ENCODE measurements around the gene ZNF521.

DNA sequence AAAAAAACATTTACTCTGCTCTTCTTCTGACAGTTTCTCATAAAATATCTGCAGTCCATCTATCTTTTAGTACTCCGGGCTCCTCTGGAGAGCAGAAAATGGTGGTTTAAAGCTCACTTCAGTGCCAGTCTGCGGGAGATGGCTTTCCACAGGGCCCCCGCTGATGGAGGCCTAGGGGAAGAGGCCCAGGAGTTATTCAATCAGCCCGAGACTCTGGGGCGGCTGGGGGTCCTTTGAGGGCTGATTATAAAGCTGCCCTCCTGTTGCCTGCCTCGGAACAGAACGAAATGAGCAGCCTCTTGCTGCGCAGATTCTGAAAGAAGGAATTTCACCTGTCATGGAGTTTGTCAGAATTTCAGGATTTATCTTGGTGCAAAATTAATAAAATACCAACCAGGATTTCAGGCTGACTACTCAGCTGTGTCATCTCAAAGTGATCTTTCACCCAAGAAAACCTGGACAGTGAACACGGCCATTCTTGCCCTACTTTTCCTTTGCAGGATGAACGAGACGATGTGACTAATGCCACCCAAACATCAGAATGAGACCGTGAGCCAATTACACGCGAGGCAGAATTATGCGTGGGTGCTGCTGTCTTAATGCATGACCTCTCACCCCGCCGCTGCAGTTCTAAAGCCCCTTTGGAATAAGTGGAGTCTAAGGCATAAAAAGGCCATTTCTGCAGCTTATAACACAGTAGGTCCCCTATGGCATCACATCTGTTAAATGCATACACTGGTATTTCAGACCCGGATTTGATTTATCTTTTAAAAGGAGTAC lies 273.8 kb downstream of the ZNF521 start:
- TF ChIP-seq POLR2AphosphoS5 (IDR thresholded peaks at IDR 0.05) (no peak), POLR2A (IDR thresholded peaks at IDR 0.05) (no peak)
- TF ChIP-seq, protein P1, sequence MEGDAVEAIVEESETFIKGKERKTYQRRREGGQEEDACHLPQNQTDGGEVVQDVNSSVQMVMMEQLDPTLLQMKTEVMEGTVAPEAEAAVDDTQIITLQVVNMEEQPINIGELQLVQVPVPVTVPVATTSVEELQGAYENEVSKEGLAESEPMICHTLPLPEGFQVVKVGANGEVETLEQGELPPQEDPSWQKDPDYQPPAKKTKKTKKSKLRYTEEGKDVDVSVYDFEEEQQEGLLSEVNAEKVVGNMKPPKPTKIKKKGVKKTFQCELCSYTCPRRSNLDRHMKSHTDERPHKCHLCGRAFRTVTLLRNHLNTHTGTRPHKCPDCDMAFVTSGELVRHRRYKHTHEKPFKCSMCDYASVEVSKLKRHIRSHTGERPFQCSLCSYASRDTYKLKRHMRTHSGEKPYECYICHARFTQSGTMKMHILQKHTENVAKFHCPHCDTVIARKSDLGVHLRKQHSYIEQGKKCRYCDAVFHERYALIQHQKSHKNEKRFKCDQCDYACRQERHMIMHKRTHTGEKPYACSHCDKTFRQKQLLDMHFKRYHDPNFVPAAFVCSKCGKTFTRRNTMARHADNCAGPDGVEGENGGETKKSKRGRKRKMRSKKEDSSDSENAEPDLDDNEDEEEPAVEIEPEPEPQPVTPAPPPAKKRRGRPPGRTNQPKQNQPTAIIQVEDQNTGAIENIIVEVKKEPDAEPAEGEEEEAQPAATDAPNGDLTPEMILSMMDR (IDR thresholded peaks at IDR 0.05), result no peak

All from breast epithelium (tissue), 3 donors.